Activated CD4-positive, alpha-beta T cell treated with anti-CD3 and anti-CD28 coated beads, Interleukin-2, amount 50 U/mL, for 48 hours (primary cell): ENCODE data around the gene LMAN1L.
A peak's percentile ranks its signal among the peaks of the same experiment; 100 is the strongest.

Experiments used
- DNase-seq, 2 experiments: peaks; one replicate each; pipeline ENCODE4 v3.0.0-alpha.2; 2020

The LMAN1L gene

GRCh38 chr15:74794248-74794969 lies 18.2 kb upstream of the LMAN1L start:
- peak in 1 of 2 experiments; percentile 20 for DNase-seq

GRCh38 chr15:74794970-74795349 lies 17.7 kb upstream of the LMAN1L start:
- DNase-seq: peak in 1 of 2 experiments; percentile 4

GRCh38 chr15:74795966-74796625 lies 16.5 kb upstream of the LMAN1L start:
- peak in 1 of 2 experiments; percentile 62 for DNase-seq

GRCh38 chr15:74798388-74799254 lies 14.0 kb upstream of the LMAN1L start:
- no peak for DNase-seq

GRCh38 chr15:74799255-74799855 lies 13.3 kb upstream of the LMAN1L start:
- peak in 1 of 2 experiments; percentile 41 for DNase-seq

DNA sequence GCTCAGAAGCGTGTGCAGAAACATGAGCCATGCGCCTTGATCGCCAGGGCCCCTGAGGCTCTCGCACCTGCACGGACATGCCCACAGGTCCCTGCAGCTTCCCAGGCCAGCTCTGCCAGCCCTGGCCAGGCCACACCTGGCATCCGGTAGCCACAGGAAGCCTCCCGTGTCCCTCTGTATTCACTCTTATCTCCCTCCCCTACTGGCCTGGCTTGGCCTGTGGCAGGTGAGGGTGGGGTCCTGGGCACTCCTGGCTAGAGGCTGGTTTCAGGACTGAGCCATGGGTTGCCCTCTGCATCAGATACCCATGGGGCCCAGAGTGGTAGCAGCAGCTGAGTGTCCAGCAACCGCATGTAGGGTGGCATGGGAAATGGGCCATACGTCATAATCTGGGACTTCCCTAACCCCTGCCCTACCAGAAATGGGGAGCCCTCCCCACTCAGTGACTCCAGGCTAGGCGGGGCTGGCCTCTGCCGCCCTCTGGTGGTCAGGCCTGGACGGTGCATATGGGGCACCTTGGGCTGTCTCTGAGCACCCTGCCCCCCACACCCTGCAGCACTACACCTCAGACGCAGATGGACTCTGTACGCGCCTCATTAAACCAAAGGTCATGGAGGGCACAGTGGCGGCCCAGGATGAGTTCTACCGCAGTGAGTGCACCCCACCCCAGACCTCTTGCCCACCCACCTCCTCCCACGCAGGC lies 12.6 kb upstream of the LMAN1L start:
- peak; percentile 89 to 91 for DNase-seq

GRCh38 chr15:74800559-74801094 lies 12.0 kb upstream of the LMAN1L start:
- DNase-seq: no peak

DNA sequence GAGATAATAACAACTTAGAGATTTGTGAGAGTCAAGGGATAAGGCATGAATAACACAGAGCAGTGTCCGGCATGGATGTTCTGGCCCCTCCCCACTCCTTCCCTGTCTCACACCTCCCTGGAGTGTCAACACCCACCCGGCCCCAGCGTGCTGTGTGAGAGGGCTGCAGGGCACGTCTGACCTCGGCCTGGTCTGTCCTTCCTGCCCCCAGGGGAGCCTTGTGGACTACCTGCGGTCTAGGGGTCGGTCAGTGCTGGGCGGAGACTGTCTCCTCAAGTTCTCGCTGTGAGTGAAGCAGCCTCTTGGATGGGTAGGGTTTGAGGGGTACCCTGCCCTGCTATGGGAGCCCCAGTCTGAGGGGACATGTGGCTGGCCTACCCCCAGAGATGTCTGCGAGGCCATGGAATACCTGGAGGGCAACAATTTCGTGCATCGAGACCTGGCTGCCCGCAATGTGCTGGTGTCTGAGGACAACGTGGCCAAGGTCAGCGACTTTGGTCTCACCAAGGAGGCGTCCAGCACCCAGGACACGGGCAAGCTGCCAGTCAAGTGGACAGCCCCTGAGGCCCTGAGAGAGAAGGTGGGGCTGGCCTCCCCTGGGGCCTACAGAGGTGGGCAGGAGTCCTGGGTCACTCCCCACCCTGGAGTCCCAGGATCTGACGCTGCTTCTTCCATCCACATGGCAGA lies 11.2 kb upstream of the LMAN1L start:
- DNase-seq: no peak

DNA sequence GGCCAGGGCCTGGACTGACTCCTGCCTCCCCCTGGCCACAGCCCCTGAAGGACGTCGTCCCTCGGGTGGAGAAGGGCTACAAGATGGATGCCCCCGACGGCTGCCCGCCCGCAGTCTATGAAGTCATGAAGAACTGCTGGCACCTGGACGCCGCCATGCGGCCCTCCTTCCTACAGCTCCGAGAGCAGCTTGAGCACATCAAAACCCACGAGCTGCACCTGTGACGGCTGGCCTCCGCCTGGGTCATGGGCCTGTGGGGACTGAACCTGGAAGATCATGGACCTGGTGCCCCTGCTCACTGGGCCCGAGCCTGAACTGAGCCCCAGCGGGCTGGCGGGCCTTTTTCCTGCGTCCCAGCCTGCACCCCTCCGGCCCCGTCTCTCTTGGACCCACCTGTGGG lies 10.3 kb upstream of the LMAN1L start:
- DNase-seq: no peak

- DNase-seq: no peak
Measured at GRCh38 chr15:74802862-74803447, 9.7 kb upstream of the LMAN1L start.

- DNase-seq: no peak
Measured at GRCh38 chr15:74804935-74805334, 7.7 kb upstream of the LMAN1L start.

DNA sequence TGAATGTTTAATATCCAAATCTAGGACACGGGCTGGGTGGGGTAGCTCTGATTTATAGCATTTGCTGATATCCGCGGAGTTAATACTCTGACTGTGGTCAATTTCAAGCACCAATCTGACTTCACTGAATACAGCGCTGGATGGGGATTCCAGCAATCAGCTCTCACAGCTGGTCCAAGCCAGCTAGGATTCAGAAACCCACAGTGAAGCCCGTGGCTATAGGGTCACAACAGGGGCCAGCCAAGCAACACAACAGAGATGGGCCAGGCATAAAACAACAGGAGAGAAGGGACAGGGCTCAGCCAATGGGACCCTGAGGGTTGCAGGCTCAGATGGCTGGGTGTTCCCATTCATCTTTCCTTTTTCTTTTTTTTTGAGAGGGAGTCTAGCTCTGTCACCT lies 5.4 kb upstream of the LMAN1L start:
- DNase-seq: no peak

GRCh38 chr15:74808078-74808839 lies 4.4 kb upstream of the LMAN1L start:
- DNase-seq: no peak

DNA sequence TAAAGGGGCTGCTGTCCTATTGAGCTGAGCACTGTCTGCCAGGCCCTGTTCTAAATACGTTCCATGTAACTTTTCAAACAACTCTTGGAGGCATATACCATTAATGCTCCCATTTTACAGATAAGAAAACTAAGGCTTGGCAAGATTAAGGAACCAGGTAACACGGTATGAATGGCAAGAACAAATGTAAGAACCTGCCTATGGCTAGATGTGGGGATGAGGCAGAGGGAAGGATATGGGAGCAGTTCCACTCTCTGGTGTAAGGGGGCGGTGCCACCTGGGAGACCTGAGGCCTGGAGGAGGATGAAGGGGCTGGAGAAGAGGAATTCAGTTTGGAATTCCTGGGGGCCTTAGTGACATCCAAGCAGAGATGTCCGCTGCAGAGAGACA lies 3.8 kb upstream of the LMAN1L start:
- DNase-seq: no peak

- no peak for DNase-seq
Measured at GRCh38 chr15:74809242-74809641, 3.4 kb upstream of the LMAN1L start.

DNA sequence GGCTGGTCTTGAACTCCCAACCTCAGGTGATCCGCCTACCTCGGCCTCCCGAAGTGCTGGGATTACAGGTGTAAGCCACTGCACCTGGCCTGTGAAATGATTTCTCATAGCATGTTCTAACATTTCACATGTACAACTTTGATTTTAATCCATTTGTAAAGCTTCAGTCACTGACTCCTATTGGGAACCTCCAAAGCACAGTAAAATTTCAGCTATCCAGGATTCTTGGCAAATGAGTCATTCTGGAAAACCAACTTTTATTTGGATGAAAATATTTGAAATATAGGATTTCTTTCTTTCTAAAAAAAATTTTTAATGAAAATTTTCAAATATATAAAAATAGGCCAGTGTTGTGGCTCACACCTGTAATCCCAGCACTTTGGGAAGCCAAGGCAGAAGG lies 2.7 kb upstream of the LMAN1L start:
- no peak for DNase-seq

DNA sequence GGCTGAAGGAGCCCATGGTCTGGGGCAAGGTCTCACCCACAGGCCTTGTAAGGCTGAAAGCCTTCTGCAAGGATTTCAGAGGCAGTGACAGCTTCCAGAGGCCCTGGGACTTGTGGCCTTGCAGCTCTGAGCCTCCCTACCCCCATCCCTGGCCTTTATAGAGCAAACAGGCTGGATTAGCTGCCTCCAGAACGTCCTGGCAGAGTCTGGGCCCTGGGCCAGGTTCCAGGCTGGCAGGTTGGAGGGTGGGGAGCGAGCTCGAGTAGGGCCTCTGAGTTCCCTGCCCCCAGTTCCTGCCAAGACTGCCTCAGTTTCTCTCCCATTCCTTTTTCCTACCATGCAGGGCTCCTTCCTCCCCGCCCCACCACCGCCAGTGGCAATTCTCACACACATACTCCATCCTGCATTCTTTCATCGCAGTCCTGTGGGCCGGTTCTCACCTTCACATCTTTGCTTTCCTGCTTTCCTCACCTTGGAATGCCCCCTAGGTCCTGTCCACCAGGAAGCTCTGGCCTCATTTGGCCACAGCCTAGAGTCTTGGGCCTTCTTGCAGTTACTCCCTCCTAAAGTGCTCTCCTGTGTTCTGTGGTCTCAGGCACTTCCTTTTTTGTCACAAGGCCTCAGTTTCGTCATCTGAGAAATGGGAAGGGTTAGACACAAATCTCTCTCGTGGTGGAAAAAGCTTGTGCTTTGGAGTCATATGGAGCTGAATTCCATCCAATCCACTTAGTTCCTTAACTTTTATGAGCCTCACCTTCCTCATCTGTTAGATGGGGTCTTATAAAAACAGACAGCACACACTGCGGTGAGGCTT lies 2.7 kb downstream of the LMAN1L start:
- DNase-seq: no peak

DNA sequence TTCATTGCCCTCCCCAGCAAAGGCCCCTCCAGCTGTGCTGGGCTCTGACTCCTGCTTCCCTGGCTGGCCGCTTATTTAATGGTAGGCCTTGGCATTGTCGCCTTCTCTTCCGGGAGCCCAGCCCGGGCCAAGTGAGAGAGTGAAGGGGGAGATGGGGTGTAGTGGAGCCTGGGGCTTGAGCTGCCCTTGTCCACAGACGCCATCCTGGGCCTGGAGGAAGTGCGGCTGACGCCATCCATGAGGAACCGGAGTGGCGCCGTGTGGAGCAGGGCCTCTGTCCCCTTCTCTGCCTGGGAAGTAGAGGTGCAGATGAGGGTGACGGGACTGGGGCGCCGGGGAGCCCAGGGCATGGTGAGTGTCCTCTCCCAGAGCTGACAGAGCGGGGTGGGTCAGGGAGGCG lies 3.3 kb downstream of the LMAN1L start:
- no peak for DNase-seq

DNA sequence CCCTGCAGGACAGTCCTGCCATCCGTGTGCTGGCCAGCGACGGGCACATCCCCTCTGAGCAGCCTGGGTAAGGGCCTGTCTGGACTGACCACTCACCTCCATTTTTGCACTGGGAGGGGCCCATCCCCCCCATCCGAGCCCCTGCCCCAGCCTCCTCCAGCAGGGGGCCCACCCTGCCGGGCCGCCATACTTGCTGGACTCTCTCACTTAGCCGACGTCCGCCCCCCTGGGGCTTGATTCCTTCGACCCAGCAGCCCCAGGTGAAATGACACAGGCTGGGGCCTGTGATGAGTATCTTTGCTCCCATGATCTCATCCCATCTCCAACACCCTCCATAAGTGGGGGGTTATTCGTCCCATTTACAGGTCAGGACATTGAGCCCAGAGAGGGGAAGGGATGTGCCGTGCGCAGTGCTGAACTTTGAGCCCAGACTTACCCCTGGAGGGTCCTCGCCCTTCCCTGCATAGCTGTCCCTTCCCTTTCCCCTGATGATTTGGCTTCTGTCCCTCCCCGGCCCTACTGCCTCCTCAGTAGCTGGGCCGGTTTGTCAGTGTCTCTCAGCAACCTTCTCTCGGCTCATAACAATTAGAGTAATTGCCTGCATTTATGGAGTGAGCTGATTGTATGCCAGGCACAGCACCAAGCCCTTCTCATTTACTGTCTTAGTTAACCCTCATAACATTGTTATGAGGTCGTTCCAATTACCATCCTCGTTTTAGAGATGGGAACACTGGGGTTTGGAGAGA lies 4.2 kb downstream of the LMAN1L start:
- DNase-seq: no peak
